A549 (cell line): ENCODE results near the gene ZNF446. TPM values are rescaled to one million over a fixed set of nuclear protein-coding genes. Genes with fewer than 3 reads are reported as not detected.

Experiments used
- ATAC-seq, 2 experiments: fragments of 200-7000 bp in 1 of 2; fragments of >200 bp in 1 of 2; cut with Nextera tagmentation in 1 of 2; cut with Tn5 transposase in 1 of 2; 3 replicates each; pipeline versions ENCODE4 v1.8.0 to v1.9.1; 2018 to 2020; ENCODE audit warnings: mild to moderate bottlenecking in 1 of 2, moderate library complexity in 1 of 2
- CTCF ChIA-PET: fragments of 300-600 bp; sonication (Branson Sonifier 250); formaldehyde crosslinking; extraction: SDS; loops from one replicate; lab custom pipeline; 2021; ENCODE audit warnings: antibody characterized with exemption, inconsistent platforms; lab: Yijun Ruan, JAX
- POLR2A ChIA-PET: fragments of 350-600 bp; formaldehyde crosslinking; extraction: SDS; loops from one replicate; lab custom pipeline; 2021; ENCODE audit warnings: antibody characterized with exemption, inconsistent platforms; lab: Yijun Ruan, JAX
- DNase-seq, 2 experiments: peaks; one replicate each; pipeline versions ENCODE4 v3.0.0 to v3.0.0-alpha.2; 2011 to 2016; ENCODE audit warnings: low read depth in 1 of 2, low spot score in 1 of 2
- FAIRE-seq: peaks from 2 replicates; lab custom pipeline; 2011; peaks lifted over from hg19 to GRCh38; lab: Jason Lieb, UNC
- H3K27ac ChIP-seq, 2 experiments: fragments of >200 bp; sonication (Bioruptor Twin); formaldehyde crosslinking; 3 replicates each; pipeline ENCODE4 v1.5.1; 2016 to 2017
- H3K4me1 ChIP-seq: fragments of >200 bp; sonication (Bioruptor Twin); formaldehyde crosslinking; 3 replicates; pipeline ENCODE4 v1.6.1; 2016
- H3K4me2 ChIP-seq: fragments of >200 bp; sonication (Bioruptor Twin); formaldehyde crosslinking; 3 replicates; pipeline ENCODE4 v1.6.1; 2016
- H3K4me3 ChIP-seq: fragments of >200 bp; sonication (Bioruptor Twin); formaldehyde crosslinking; 3 replicates; pipeline ENCODE4 v1.5.1; 2016
- H3K9me3 ChIP-seq: fragments of >200 bp; sonication (Bioruptor Twin); formaldehyde crosslinking; 3 replicates; pipeline ENCODE4 v1.6.1; 2016
- BHLHE40 ChIP-seq: IDR thresholded peaks from 2 replicates; pipeline ENCODE4 v1.6.1; 2012; ENCODE audit warnings: low read depth, low read length, inconsistent platforms
- CEBPB ChIP-seq, 2 experiments: fragments of >200 bp in 1 of 2; sonication (Bioruptor Twin) in 1 of 2; formaldehyde crosslinking in 1 of 2; IDR thresholded peaks; 2 replicates each; pipeline ENCODE4 v1.6.1; 2012 to 2016
- GATA3 ChIP-seq: IDR thresholded peaks from 2 replicates; pipeline ENCODE4 v1.6.1; 2012; ENCODE audit warnings: borderline replicate concordance
- HDAC2 ChIP-seq: fragments of 200-600 bp; sonication (generic); IDR thresholded peaks from 2 replicates; pipeline ENCODE4 v1.6.1; 2016
- HOXB13 ChIP-seq: fragments of 250-450 bp; sonication (Bioruptor Pico); IDR thresholded peaks from 2 replicates; pipeline ENCODE4 v1.5.0; 2020; ENCODE audit warnings: low read depth, mild to moderate bottlenecking, moderate library complexity
- JUNB ChIP-seq: fragments of >200 bp; sonication (Bioruptor Twin); formaldehyde crosslinking; IDR thresholded peaks from 2 replicates; pipeline ENCODE4 v1.6.1; 2016
- KDM1A ChIP-seq: fragments of 200-600 bp; sonication (generic); IDR thresholded peaks from 2 replicates; pipeline ENCODE4 v1.6.1; 2016; ENCODE audit warnings: low read depth, mild to moderate bottlenecking
- KDM5A ChIP-seq: fragments of 200-600 bp; sonication (generic); IDR thresholded peaks from 2 replicates; pipeline ENCODE4 v1.6.1; 2016; ENCODE audit warnings: antibody characterized with exemption, mild to moderate bottlenecking
- MAFK ChIP-seq: fragments of 450-650 bp; IDR thresholded peaks from 2 replicates; pipeline ENCODE4 v1.6.1; 2014; ENCODE audit not compliant: partially characterized antibody
- MYC ChIP-seq: IDR thresholded peaks from 2 replicates; pipeline ENCODE4 v1.6.1; 2012; ENCODE audit warnings: mild to moderate bottlenecking, inconsistent platforms, low read length, improper control_type of control experiment, borderline replicate concordance
- NFE2L2 ChIP-seq: fragments of 150-350 bp; conservative IDR thresholded peaks from 2 replicates; pipeline ENCODE4 v1.6.1; 2014; ENCODE audit warnings: low read length
- NPAS2 ChIP-seq: fragments of 250-450 bp; sonication (Bioruptor Pico); IDR thresholded peaks from 2 replicates; pipeline ENCODE4 v1.8.0; 2022; ENCODE audit warnings: mild to moderate bottlenecking, moderate library complexity, borderline replicate concordance
- NR3C1 ChIP-seq: fragments of >200 bp; sonication (Bioruptor Twin); formaldehyde crosslinking; IDR thresholded peaks from 3 replicates; pipeline ENCODE4 v1.6.1; 2017
- RNF2 ChIP-seq: fragments of 200-600 bp; sonication (generic); IDR thresholded peaks from 2 replicates; pipeline ENCODE4 v1.6.1; 2016; ENCODE audit warnings: low read depth, mild to moderate bottlenecking, antibody characterized with exemption, moderate library complexity, borderline replicate concordance
- ZFP36 ChIP-seq: fragments of 450-650 bp; IDR thresholded peaks from 2 replicates; pipeline ENCODE4 v1.6.1; 2014; ENCODE audit warnings: borderline replicate concordance; ENCODE audit not compliant: partially characterized antibody
- ZSCAN20 ChIP-seq: fragments of 250-450 bp; sonication (Bioruptor Pico); IDR thresholded peaks from 2 replicates; pipeline ENCODE4 v1.8.0; 2022; ENCODE audit warnings: mild to moderate bottlenecking, moderate library complexity
- WGBS: methylation state at CpG from one replicate; pipeline ENCODE4 v1.1.6; 2017; ENCODE audit errors: missing lambda C conversion rate; 5-methylcytosine and 5-hydroxymethylcytosine counted together
- polyA plus RNA-seq, 4 experiments: library from polyadenylated mRNA; depleted of rRNA in 3 of 4; stranded (reverse); fragments of >200 nt; fragmentation: RNase III in 1 of 4; extraction: RNeasy Plus Mini Kit Qiagen cat#74134 plus additional on column Dnase treatment in 1 of 4; gene quantifications; 2 replicates in 3 of 4; 3 replicates in 1 of 4; pipeline ENCODE4 v1.2.3, GENCODE V29; 2011 to 2017
- TF ChIP-seq, protein P1 (sequence below): IDR thresholded peaks from 2 replicates; pipeline ENCODE4 v1.6.1; 2012
- TF ChIP-seq, protein P2 (sequence below): IDR thresholded peaks from 2 replicates; pipeline ENCODE4 v1.6.1; 2012
- TF ChIP-seq, protein P3 (sequence below): fragments of 450-650 bp; IDR thresholded peaks from 2 replicates; pipeline ENCODE4 v1.6.1; 2014; ENCODE audit warnings: antibody characterized with exemption
- TF ChIP-seq, protein P4 (sequence below): fragments of 150-350 bp; IDR thresholded peaks from 2 replicates; pipeline ENCODE4 v1.6.1; 2014; ENCODE audit warnings: low read depth, mild to moderate bottlenecking, low read length
- TF ChIP-seq, protein P5 (sequence below): fragments of 250-450 bp; sonication (Bioruptor Pico); IDR thresholded peaks from 2 replicates; pipeline ENCODE4 v1.5.0; 2020; ENCODE audit warnings: low read depth, mild to moderate bottlenecking, moderate library complexity

Gene ZNF446
- polyA plus RNA-seq, 2 of the 4 experiments (the other 2 are of a cell fraction) = 6.2 to 11.0 TPM

DNA sequence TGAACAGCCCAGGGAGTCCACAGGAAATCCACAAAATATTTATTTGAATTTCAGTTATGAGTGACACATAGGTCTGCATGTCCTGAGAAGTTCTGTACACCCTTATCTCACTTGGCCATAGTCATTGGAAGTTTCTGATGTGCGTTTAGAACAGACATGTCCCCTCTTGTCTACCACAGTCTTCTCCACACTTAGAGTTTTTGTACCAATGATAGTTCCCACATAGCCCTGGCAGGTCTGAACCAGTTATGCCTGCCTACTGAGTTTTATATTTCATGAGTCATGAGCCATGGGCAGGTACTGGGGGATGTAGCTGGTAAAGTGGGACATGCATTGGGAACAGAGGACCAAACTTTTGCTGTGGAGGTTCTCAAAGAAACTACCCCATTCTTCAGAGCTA, 47.5 kb upstream of the ZNF446 start:
- CTCF ChIA-PET = interaction anchor here (1.2 kb wide), 1 partner anchor 10 kb away, joined by 3 read pairs; no protein-coding TSS in a partner anchor
- Histone ChIP-seq H3K27ac (no peak overlapping the region), H3K4me2 (no peak overlapping the region), H3K4me3 (no peak overlapping the region), H3K9me3 (peaks cover 64% of the 10 kb centered on the region), H3K4me1 (no peaks in the 10 kb centered on the region)
- DNase-seq (no peak), ATAC-seq (no peak), FAIRE-seq (no peak)
- POLR2A ChIA-PET = no interaction called here
- TF ChIP-seq ZFP36 = no peak
- TF ChIP-seq CEBPB (IDR thresholded peaks at IDR 0.05) = no peak
- no peak for TF ChIP-seq MYC
- TF ChIP-seq GATA3 = no peak
- TF ChIP-seq, protein P1, sequence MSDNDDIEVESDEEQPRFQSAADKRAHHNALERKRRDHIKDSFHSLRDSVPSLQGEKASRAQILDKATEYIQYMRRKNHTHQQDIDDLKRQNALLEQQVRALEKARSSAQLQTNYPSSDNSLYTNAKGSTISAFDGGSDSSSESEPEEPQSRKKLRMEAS = no peak
- WGBS = 58% methylated on average over 1 of the region's 1 CpG

DNA sequence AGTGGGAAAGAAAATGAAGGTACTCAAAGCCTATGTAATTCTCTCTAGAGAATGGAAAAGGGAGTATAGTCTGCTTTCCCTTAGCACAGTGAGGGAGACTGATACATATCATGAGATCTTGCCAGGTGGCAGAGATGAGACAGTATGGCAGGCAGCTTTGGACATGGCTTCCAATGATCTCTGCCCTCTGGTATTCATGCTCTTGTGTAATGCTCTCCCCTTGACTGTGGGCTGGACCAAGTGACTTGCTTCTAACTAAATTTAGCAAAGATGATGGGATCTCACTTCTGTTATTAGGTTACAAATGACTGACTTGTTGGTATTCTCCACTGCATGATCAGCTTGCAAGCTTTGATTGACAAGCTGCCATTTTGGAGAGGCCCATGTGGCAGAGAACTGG, 46.4 kb upstream of the ZNF446 start:
- FAIRE-seq = no peak
- no peaks in the 10 kb centered on the region for H3K4me1 ChIP-seq
- peaks cover 70% of the 10 kb centered on the region for H3K9me3 ChIP-seq
- CTCF ChIA-PET = interaction anchor here (0.9 to 1.9 kb wide), 2 partner anchors 13 to 90 kb away, joined by 4 to 8 read pairs; partner anchors contain the start of gene ZBTB45
- no peak overlapping the region for H3K4me3 ChIP-seq
- H3K4me2 ChIP-seq = no peak overlapping the region
- H3K27ac ChIP-seq = no peak overlapping the region
- TF ChIP-seq BHLHE40 = no peak
- no peak for TF ChIP-seq NPAS2 (CRISPR knock-in tag)
- no peak for TF ChIP-seq ZSCAN20 (CRISPR knock-in tag)
- TF ChIP-seq, protein P2, sequence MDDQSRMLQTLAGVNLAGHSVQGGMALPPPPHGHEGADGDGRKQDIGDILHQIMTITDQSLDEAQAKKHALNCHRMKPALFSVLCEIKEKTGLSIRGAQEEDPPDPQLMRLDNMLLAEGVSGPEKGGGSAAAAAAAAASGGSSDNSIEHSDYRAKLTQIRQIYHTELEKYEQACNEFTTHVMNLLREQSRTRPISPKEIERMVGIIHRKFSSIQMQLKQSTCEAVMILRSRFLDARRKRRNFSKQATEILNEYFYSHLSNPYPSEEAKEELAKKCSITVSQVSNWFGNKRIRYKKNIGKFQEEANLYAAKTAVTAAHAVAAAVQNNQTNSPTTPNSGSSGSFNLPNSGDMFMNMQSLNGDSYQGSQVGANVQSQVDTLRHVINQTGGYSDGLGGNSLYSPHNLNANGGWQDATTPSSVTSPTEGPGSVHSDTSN = no peak
- TF ChIP-seq, protein P1 = no peak
- TF ChIP-seq KDM5A = no peak
- TF ChIP-seq, protein P3, sequence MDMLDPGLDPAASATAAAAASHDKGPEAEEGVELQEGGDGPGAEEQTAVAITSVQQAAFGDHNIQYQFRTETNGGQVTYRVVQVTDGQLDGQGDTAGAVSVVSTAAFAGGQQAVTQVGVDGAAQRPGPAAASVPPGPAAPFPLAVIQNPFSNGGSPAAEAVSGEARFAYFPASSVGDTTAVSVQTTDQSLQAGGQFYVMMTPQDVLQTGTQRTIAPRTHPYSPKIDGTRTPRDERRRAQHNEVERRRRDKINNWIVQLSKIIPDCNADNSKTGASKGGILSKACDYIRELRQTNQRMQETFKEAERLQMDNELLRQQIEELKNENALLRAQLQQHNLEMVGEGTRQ = no peak
- TF ChIP-seq HDAC2 = no peak
- no peak for TF ChIP-seq HOXB13 (CRISPR knock-in tag)
- TF ChIP-seq MAFK = no peak
- TF ChIP-seq, protein P4, sequence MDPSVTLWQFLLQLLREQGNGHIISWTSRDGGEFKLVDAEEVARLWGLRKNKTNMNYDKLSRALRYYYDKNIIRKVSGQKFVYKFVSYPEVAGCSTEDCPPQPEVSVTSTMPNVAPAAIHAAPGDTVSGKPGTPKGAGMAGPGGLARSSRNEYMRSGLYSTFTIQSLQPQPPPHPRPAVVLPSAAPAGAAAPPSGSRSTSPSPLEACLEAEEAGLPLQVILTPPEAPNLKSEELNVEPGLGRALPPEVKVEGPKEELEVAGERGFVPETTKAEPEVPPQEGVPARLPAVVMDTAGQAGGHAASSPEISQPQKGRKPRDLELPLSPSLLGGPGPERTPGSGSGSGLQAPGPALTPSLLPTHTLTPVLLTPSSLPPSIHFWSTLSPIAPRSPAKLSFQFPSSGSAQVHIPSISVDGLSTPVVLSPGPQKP = no peak
- TF ChIP-seq JUNB = no peak
- no peak for TF ChIP-seq NFE2L2
- no peak for TF ChIP-seq CEBPB (IDR thresholded peaks at IDR 0.05)
- TF ChIP-seq, protein P5, sequence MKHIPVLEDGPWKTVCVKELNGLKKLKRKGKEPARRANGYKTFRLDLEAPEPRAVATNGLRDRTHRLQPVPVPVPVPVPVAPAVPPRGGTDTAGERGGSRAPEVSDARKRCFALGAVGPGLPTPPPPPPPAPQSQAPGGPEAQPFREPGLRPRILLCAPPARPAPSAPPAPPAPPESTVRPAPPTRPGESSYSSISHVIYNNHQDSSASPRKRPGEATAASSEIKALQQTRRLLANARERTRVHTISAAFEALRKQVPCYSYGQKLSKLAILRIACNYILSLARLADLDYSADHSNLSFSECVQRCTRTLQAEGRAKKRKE (CRISPR knock-in tag) = no peak
- no peak for TF ChIP-seq RNF2
- TF ChIP-seq KDM1A = no peak
- TF ChIP-seq NR3C1 = no peak
- no peak for DNase-seq
- no peak for ATAC-seq
- POLR2A ChIA-PET = interaction anchor here (0.8 kb wide), 1 partner anchor 13 kb away, joined by 3 read pairs; no protein-coding TSS in a partner anchor
